ENCODE data around the gene FREM2.

The FREM2 gene, protein sequence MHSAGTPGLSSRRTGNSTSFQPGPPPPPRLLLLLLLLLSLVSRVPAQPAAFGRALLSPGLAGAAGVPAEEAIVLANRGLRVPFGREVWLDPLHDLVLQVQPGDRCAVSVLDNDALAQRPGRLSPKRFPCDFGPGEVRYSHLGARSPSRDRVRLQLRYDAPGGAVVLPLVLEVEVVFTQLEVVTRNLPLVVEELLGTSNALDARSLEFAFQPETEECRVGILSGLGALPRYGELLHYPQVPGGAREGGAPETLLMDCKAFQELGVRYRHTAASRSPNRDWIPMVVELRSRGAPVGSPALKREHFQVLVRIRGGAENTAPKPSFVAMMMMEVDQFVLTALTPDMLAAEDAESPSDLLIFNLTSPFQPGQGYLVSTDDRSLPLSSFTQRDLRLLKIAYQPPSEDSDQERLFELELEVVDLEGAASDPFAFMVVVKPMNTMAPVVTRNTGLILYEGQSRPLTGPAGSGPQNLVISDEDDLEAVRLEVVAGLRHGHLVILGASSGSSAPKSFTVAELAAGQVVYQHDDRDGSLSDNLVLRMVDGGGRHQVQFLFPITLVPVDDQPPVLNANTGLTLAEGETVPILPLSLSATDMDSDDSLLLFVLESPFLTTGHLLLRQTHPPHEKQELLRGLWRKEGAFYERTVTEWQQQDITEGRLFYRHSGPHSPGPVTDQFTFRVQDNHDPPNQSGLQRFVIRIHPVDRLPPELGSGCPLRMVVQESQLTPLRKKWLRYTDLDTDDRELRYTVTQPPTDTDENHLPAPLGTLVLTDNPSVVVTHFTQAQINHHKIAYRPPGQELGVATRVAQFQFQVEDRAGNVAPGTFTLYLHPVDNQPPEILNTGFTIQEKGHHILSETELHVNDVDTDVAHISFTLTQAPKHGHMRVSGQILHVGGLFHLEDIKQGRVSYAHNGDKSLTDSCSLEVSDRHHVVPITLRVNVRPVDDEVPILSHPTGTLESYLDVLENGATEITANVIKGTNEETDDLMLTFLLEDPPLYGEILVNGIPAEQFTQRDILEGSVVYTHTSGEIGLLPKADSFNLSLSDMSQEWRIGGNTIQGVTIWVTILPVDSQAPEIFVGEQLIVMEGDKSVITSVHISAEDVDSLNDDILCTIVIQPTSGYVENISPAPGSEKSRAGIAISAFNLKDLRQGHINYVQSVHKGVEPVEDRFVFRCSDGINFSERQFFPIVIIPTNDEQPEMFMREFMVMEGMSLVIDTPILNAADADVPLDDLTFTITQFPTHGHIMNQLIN (N-terminal part only)

DNA sequence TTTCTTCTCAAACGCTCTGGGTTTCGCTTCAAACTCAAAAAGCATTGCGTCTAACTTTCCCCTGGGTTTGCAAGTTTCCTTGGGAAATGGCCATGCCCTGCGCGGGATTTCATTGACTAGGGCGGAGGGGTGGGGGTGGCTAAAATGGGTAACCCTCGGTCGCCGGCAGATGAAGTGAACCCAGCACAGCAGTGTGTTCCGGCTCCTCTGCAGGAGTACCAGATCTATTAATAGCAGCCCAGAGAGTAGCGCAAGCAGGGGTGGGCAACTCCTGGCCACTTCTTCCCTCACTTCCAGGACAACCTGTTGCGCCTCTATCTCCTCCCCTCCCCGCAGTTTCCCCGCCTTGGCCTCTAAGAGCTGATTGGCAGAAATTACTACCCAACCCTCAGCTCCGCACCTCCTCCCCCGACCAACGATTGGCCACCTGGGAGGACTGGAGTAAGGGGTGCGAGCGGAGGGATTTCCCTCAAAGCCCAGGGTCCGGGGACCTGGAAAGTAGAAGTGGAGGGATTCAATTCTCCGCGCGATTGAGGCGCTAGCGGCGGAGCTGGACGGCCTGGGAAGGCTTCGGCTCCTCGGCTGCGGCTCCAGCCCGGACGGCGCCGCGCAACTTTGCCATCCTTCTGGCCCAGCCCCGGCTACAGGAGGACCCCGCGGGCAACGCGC is at the start of gene FREM2:
FREM2 (plus strand) TSS at position 501 of the 669 bp plus-strand sequence. CDS start 268 bp downstream, outside the sequence.
- DNase-seq = peak; percentile 87 to 91

DNA sequence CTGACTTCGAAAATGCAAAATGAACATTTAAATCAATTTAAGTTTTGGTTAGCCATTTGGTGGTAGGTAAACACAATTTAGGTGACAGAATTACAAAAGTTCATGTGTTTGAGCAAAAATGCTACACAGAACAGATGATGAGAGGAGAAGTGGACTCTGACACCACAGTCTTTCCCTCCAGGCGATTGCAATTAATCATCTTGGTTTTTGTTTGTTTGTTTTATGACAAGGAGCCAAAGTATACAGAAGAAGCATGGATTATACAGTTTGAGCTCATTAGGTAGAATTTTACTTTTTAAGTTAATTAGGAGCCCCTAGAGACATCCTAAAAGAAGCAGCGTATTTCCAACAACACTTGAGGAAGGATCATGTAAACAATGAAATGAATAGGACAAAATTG is 49.3 kb upstream of the FREM2 start:
- peak; percentile 10 to 30 for DNase-seq

DNA sequence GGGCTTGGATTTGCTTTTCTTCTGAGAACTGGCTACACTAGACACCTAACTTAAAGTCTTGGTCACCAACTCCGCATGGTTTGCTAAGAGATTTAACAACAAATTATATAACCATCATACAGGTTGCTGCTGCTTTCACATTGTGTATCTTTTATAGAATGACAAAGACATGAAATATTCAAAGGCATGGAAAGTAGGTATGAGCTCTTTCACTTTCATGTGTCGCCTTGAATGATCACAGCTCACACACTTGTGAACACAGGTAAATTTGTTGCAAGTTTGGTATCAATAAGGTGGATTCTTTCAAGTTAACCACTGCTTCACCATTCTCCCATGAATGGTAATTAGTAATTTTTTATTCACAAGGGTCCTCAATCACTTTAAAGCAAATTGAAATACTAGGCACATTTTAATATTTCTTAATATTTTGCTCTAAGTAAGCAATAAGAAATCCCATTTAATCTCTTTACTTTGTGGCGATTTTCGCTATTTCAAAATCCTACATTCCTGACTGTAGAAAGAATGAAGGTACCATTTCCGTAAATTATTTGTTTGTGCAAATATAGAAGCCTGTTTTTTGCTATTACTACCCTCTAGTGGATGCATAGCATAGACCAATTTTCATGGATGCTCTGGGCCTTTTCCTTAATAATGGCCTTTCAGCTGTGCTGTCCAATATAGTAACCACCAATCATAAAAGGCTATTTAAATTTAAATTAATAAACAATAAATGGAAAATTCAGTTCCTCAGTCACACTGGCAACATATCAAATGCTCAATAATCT is 45.5 kb upstream of the FREM2 start:
- no peak for DNase-seq

DNA sequence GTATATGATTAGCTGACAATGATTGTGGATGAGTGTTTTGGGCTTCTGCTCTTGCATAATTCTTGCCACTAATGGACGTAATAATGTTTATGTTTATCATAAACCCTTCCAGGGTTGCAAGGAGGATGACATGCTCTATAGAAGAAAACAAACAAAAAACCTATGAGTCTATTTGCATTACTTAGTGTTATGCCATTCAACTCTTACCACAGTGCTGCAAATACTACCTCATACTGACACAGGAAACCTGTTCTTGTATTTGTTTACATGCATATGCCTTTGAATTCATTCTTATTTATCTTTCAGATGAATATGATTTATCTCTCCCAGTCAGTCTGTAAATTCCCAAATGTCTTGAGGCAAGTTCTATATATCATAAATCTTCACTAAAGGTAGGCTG is 39.6 kb upstream of the FREM2 start:
- no peak for DNase-seq

- DNase-seq = no peak
Measured at GRCh38 chr13:38648912-38649311, 38.0 kb upstream of the FREM2 start.

DNA sequence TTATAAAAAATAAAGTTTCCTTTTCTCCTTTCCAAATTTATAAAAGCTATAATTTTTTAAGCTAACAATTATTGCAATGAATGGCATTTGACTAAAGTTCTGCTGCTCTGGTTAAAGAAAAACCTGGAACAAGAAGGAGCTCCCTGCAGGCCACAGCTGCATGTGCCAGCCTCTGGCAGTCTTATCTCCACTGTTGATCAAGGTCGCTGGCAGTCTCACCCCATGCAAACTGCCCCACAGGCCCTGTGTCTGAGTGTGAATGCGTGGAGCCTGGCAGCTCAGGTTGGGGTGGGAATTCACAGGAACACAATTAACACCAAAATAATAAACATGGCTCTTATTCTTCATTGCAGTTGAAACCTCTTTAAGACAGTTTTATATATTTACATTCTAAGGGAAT is 30.2 kb upstream of the FREM2 start:
- no peak for DNase-seq

- no peak for DNase-seq
Measured at GRCh38 chr13:38657191-38657590, 29.7 kb upstream of the FREM2 start.

DNA sequence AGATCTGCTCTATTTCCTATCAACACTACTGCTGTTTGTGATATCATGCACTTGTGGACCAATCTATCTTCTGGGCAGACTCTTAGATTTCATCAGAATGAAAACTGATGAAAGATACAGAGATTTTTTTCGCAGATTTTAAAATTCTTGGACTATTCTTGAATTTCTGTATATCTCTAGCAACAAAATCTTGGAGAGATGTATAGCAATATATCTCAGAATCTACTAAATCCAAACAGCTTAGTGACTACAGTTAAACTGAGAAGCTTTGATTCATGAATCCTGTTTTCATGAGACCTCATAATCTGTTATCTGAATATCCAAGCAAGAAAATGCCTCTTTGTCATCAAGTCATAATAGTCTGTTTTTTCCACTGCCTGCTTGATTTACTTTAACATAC is 28.0 kb upstream of the FREM2 start:
- no peak for DNase-seq

- DNase-seq = peak; percentile 28 to 37
Measured at GRCh38 chr13:38661010-38661675, 25.7 kb upstream of the FREM2 start.

GRCh38 chr13:38662362-38662761 is 24.5 kb upstream of the FREM2 start:
- DNase-seq = peak in 1 of 2 experiments; percentile 63

- DNase-seq = no peak
Measured at GRCh38 chr13:38664906-38665305, 22.0 kb upstream of the FREM2 start.

- no peak for DNase-seq
Measured at GRCh38 chr13:38667526-38668109, 19.3 kb upstream of the FREM2 start.

DNA sequence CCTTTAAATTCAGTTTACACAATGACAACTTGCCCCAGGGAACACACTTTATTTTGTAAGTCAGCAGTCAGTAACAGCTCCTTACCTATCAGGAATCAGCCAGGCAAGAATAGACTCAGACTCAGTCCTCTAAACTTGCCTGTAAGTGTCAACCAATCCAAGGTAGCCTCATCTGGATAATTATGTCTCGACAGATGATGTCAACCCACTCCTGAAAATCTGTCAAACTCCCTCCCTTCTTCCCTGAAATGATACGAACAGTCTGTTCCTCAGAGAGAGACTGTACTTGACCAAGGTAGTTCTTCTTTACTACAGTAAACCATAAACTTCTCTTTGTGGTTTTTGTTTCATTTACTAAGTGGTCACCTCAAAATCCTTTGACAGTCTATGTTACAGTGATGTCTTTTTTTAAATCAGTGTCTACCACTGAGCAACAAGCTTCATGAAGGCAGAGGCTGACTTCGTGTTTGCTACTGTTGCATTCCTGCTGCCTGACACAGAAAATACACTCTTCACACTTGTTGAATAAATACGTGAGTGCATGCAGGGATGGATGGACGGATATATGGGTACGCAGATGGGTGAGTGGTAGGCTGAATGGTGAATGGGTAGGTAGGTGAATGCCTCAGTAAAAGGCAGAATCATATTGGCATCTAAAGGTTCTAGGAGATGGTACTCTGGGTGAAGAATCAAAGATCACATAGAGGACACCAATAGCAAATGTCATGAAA is 17.5 kb upstream of the FREM2 start:
- no peak for DNase-seq

- peak in 1 of 2 experiments; percentile 34 for DNase-seq
Measured at GRCh38 chr13:38670627-38671026, 16.2 kb upstream of the FREM2 start.

DNA sequence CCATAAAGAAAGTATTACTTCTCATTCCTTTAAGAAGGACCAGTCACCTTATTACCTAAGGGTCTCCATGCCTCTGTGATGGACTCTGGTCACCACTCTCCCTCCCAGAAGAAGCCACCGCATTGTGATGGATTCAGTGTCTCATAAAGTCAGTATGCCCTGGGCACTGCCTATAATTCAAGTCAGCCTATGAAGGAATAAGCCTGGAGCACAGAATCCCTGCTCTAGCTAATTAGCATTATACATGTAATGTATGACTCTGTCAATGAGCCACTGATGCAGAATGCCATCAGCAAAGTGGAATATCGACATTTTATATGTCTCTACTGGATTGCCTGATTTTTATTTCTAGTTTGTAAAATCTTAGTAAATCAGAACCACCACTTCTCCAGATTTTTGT is 14.9 kb upstream of the FREM2 start:
- DNase-seq = no peak

DNA sequence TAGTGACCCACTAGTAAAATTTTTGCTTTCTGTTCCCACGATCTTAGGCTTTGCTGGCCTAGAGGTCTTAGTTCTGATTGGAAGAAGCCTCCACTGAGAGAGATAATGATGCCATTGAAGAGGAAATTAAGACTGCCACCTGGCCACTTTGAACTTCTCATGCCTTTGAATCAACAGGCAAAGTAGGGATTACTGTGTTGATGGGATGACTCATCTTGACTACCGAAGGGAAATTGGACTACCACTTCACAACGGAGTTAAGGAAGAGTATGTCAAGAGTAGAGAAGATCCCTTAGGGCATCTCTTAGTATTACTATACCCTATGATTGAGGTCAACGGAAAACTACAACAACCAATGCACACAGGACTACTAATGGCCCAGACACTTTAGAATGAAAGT is 12.7 kb upstream of the FREM2 start:
- no peak for DNase-seq

DNA sequence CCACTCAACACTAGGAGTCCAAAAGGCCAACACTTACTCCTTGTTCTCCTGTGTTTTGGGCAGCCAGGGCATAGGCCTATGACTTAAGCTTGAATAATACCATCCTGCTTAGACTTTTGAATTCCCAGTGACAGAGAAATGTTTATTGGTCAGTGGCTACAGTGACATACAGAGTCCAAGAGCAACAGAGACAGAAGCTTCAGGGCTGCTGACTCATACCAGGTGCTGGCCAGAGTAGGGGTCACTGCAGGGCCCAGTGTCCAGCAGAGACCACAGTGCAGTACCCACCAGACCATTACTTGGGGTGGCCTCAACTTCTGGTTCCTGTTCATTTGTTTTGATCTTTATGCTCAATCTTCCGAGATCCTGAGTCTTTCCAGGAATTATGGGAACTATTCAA is 6.0 kb upstream of the FREM2 start:
- DNase-seq = no peak

DNA sequence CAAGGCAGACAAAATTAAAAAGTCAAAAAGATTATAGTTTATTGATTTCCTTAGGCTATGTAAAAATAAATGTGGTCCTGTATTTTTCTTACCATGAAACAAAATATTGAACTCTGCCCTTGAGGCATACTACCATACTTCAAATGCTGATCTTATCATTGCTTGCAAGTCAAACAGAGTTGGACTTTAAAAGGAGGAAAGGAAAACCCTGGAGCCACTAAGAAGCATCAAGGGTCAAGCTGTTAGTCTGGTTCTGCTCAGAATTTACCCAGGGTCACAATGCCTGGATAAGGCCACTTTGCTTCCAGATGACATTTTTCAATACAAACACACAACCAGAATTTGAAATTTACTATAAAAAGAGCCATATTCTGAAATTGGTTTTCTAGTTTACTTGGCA is 2.2 kb upstream of the FREM2 start:
- DNase-seq = no peak

- DNase-seq = peak in 1 of 2 experiments; percentile 18
Measured at GRCh38 chr13:38685431-38685830, 1.4 kb upstream of the FREM2 start.

- DNase-seq = peak; percentile 44 to 65
Measured at GRCh38 chr13:38685974-38686576, 802 bp upstream of the FREM2 start.

Data from NCI-H446 (cell line).